Measurements from ENCODE around the gene PRKD2.

The PRKD2 gene

GRCh38 chr19:46725859-46726393 is 9.0 kb upstream of the PRKD2 start:
- DNase-seq (ENCODE audit: insufficient read length, low spot score) (no peak), FAIRE-seq (no peak)

- DNase-seq (ENCODE audit: insufficient read length, low spot score), result no peak
- no peak for FAIRE-seq
Measured at GRCh38 chr19:46725036-46725820, 8.3 kb upstream of the PRKD2 start.

GRCh38 chr19:46724468-46724867 is 7.6 kb upstream of the PRKD2 start:
- DNase-seq (ENCODE audit: insufficient read length, low spot score) (no peak), FAIRE-seq (no peak)

- DNase-seq (ENCODE audit: insufficient read length, low spot score), result no peak
- no peak for FAIRE-seq
Measured at GRCh38 chr19:46723471-46723870, 6.6 kb upstream of the PRKD2 start.

- FAIRE-seq (no peak), DNase-seq (ENCODE audit: insufficient read length, low spot score) (no peak)
Measured at GRCh38 chr19:46723023-46723461, 6.1 kb upstream of the PRKD2 start.

GRCh38 chr19:46722421-46723022 is 5.6 kb upstream of the PRKD2 start:
- no peak for FAIRE-seq

GRCh38 chr19:46722004-46722380 is 5.1 kb upstream of the PRKD2 start:
- DNase-seq (ENCODE audit: insufficient read length, low spot score) (no peak), FAIRE-seq (no peak)

More at GRCh38 chr19:46722421-46723022, 5.6 kb upstream of the PRKD2 start:
- no peak for DNase-seq (ENCODE audit: insufficient read length, low spot score)

- DNase-seq (ENCODE audit: insufficient read length, low spot score), result no peak
- no peak for FAIRE-seq
Measured at GRCh38 chr19:46721269-46722003, 4.5 kb upstream of the PRKD2 start.

- FAIRE-seq, result no peak
Measured at GRCh38 chr19:46720503-46721239, 3.8 kb upstream of the PRKD2 start.

GRCh38 chr19:46719629-46720502 is 3.0 kb upstream of the PRKD2 start:
- DNase-seq (ENCODE audit: insufficient read length, low spot score), result no peak
- FAIRE-seq, result no peak

More at GRCh38 chr19:46720503-46721239, 3.8 kb upstream of the PRKD2 start:
- no peak for DNase-seq (ENCODE audit: insufficient read length, low spot score)

GRCh38 chr19:46718934-46719622 is 2.2 kb upstream of the PRKD2 start:
- DNase-seq (ENCODE audit: insufficient read length, low spot score) (no peak), FAIRE-seq (no peak)

GRCh38 chr19:46718157-46718933 is 1.4 kb upstream of the PRKD2 start:
- no peak for FAIRE-seq
- no peak for DNase-seq (ENCODE audit: insufficient read length, low spot score)

- DNase-seq (ENCODE audit: insufficient read length, low spot score) (no peak), FAIRE-seq (no peak)
Measured at GRCh38 chr19:46717716-46718143, 816 bp upstream of the PRKD2 start.

- FAIRE-seq, result no peak
Measured at GRCh38 chr19:46716672-46717033, 261 bp downstream of the PRKD2 start.

GRCh38 chr19:46715975-46716671 is 791 bp downstream of the PRKD2 start:
- DNase-seq (ENCODE audit: insufficient read length, low spot score), result no peak

More at GRCh38 chr19:46716672-46717033, 261 bp downstream of the PRKD2 start:
- no peak for DNase-seq (ENCODE audit: insufficient read length, low spot score)

GRCh38 chr19:46715620-46715974 is 1.3 kb downstream of the PRKD2 start:
- no peak for DNase-seq (ENCODE audit: insufficient read length, low spot score)
- no peak for FAIRE-seq

More at GRCh38 chr19:46715975-46716671, 791 bp downstream of the PRKD2 start:
- no peak for FAIRE-seq

- FAIRE-seq (no peak), DNase-seq (ENCODE audit: insufficient read length, low spot score) (no peak)
Measured at GRCh38 chr19:46714444-46715106, 2.3 kb downstream of the PRKD2 start.
